Pons (tissue), 1 donor: ENCODE measurements around the gene EPS8L2.
"Not testable (repeated sequence)": the region's sequence is repeated elsewhere in the genome, so short reads cannot be mapped to it uniquely, and the experiment has no call there.

Experiments
- DNase-seq: peaks from one replicate; pipeline ENCODE4 v3.0.0-alpha.2; 2016; ENCODE audit warnings: low spot score

Gene EPS8L2

GRCh38 chr11:690244-690643 lies 15.8 kb upstream of the EPS8L2 start:
- DNase-seq: not testable (repeated sequence)

DNA sequence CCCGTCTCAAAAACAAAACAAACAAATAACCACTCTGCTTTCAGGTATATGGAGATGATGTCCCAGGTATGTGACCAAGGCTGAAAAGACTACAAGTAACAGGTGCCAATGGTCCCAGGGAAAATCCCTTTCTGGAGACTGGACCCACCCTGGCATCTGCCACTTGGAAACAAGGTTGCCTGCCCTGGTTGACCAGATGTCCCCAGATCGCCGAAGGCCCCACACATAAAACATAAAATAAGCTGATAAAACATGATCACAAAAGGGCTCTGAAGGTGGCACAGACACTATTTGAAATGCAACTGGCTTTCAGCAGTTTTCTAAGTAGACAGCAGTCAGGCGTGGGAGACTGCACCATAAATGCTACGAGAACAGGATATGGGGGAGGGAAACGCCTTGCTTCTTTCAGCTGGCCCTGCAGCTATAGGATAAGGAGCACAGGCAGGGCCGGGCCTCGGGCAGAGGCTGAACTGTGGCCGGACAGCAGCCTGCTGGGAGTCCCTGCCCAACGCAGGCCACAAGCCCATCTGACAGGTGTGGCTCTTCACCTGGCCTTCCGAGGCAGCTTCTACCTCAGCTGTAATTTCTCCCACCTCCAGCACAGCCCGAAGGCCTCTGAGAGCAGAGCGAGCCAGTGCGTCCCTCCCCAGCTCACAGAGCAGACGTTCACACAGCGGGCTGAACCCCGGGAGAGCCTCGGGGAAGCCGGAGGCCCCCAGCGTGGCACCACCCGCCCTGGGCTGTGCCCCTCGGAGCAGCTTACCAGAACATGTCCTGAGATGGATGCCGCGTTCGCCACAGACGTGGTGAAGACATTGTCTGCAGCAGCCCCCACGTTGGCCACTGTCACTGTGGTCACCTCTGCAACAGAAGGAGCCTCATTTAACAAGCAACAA lies 15.0 kb upstream of the EPS8L2 start:
- DNase-seq: no peak

- DNase-seq: no peak
Measured at GRCh38 chr11:691710-692590, 14.1 kb upstream of the EPS8L2 start.

- DNase-seq: no peak
Measured at GRCh38 chr11:692824-693414, 13.1 kb upstream of the EPS8L2 start.

DNA sequence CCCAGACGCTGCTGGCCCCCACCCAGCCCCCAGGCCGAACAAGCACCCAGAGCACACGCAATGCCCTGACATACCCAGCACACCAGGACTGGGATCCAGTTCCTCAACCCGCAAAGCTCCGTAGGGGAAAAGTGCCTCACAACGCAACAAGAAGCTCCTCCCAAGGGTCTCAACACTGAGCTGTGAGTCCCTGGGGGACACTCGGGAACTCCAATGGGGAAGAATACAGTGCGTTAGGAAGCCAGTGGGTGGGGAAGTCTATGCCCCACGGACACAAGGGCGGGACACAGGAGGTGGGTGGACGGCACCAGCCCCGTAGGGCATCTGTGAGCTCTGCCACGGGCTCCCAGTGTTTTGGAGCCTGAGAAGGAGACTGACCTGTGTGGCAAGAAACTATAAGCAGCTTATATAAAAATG lies 12.6 kb upstream of the EPS8L2 start:
- DNase-seq: no peak

DNA sequence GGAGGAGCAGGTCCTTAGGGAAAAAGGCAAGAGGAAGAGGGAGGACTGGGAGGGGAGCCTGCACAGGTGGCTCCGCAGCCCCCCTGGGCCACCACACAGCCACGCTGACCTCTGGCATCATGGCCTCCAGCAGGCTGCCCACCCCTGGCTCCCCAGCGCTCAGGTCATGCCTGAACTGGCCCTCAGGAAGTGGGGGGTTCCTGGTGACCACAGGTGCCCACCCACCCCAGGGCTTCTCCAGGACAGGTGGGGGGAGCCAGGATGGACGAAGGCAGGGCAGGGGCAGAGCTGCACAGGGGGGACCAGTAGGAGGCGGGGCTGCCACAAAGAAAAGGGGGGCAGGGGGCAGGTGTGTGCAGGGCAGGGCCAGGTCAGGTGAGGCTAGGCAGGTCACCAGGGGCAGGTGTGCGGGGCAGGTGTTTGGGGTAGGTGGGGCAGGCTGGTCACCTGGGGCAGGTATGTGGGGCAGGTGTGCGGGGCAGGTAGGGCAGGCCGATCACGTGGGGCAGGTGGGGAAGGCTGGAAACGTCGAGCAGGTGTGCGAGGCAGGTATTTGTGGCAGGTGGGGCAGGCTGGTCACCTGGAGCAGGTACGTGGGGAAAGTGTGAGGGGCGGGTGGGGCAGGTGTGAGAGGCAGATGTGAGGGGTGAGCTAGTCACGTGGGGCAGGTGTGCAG lies 12.0 kb upstream of the EPS8L2 start:
- DNase-seq: no peak

DNA sequence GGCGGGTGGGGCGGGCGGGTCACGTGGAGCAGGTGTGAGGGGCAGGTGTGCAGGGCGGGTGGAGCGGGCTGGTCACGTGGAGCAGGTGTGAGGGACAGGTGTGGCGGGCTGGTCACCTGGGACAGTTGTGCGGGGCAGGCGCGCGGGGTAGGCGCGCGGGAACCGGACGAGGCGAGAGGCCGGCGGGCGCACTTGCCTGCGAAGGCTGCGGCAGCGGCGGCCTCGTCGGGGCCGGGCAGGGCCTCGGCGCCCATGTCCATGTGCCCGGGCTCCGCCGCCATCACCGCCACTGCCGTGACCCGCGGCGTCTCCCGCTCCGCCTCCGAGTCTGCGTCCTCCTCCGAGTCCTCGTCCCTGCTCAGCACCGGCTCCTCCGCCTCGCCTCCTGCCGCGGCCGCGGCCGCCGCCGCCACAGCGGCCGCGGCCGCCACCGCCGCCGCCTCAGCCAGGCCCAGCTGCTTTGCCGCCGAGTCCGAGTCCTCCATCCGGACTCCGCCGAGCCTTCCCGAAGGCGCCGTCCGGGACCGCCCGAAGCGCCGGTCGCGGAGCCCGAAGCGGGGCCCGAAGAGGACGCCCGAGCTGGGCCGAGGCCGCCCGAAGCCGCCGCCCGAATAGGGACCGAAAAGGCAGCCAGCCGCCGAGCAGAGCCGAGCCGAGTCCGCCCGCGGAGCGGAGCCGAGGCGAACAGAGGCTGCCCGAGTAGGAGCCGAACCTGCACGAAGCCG lies 11.3 kb upstream of the EPS8L2 start, which contains the start of gene DEAF1:
DEAF1 (minus strand) TSS at position 660 of the 725 bp plus-strand sequence; CDS start at position 485, 175 bp downstream.
- DNase-seq: peak; percentile 92

DNA sequence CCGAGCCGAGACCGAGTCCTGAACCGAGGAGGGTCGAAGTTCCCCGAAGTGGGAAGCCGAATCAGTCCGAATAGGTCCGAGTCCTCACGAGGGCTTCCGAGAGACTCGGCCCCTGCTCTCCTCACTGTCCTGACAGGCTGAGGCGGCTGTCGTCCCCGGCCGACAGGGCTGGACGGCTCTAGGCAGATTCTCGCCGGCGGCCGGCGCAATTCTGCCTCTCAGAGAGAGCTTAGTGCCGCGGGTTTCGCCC lies 10.8 kb upstream of the EPS8L2 start:
- no peak for DNase-seq

- DNase-seq: peak; percentile 98
Measured at GRCh38 chr11:695538-696248, 10.3 kb upstream of the EPS8L2 start, which contains the start of gene TMEM80. TSS of gene TMEM80 (plus strand) at chr11:695816. CDS start at chr11:695828, 12 bp downstream.

- peak; percentile 77 for DNase-seq
Measured at GRCh38 chr11:696955-697491, 9.0 kb upstream of the EPS8L2 start.

DNA sequence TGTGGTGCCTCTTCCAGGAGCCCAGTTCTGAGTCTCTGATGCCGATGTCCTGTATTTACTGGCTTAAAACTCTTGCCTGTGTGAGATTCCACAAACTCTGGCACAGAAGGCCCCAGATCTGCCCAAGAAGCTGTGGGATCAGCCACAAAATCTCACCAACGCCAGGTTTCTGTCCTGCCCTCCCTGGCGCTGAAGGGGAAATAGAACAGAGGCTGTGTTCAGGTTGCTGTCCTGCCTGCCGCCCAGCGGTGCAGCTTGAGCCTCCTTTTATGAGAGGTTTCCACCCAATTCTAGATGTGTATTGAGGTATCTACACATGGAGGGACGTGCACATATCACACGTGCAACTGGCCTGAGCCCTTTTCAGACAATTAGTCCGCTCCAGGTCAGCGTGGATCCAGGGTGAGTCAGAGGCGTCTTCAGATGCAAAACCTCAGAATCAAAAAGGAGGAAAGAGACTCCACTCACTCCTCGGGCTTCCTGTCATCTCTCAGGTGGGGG lies 8.2 kb upstream of the EPS8L2 start:
- DNase-seq: peak; percentile 20

- no peak for DNase-seq
Measured at GRCh38 chr11:698493-699115, 7.4 kb upstream of the EPS8L2 start.

- no peak for DNase-seq
Measured at GRCh38 chr11:699116-699508, 6.9 kb upstream of the EPS8L2 start.

DNA sequence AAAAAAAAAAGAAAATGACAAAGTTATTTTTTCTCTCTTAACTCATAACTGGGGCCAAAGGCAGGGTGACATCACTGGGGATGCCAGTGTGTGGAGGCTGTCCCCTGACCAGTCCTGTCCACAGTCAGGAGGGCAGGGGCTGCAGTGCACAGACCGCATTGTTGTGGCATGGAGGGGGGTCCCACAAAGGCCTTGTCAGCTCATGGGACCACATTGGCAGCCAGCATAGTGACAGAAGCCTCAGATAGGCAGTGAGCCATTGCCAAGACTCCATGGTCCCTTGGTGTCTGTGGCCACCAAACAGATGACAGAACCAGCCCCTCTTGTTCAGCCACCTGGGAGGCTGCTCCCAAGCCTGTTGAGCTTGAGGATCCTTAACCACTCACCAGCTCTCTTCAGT lies 6.3 kb upstream of the EPS8L2 start:
- no peak for DNase-seq

DNA sequence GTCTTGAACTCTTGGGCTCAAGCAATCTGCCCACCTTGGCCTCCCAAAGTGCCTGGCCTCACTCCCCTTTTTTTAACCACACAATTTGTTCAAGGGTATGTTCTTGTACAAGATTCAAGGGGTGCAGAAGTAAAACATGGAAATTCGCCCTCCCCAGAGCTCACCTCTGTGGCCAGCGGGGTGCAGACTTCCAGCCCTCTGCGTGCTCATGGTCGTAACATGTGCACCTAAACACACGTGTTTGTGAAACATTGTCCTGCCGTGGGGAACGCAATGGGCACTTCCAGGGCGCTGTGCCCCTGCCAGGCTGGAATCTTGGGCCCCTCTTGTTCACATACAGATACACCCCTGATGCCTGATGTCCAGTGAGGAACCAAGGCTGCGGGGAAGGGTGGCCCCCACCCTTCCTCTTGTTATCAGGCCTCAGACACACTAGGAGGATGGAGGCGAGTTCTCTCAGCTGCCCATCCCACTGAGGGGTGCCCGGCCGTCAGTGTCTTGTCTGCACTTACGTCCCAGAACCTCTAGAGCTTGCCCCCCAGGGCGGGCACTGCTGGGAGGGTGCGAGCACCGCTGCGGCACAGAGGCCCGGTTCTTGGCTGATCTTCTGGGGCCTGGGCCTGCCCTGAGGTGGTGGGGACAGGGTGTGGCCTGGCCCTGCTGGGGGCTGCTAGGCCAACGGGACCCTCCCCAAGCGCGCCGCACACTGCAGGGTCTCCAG lies 4.1 kb upstream of the EPS8L2 start:
- DNase-seq: no peak

DNA sequence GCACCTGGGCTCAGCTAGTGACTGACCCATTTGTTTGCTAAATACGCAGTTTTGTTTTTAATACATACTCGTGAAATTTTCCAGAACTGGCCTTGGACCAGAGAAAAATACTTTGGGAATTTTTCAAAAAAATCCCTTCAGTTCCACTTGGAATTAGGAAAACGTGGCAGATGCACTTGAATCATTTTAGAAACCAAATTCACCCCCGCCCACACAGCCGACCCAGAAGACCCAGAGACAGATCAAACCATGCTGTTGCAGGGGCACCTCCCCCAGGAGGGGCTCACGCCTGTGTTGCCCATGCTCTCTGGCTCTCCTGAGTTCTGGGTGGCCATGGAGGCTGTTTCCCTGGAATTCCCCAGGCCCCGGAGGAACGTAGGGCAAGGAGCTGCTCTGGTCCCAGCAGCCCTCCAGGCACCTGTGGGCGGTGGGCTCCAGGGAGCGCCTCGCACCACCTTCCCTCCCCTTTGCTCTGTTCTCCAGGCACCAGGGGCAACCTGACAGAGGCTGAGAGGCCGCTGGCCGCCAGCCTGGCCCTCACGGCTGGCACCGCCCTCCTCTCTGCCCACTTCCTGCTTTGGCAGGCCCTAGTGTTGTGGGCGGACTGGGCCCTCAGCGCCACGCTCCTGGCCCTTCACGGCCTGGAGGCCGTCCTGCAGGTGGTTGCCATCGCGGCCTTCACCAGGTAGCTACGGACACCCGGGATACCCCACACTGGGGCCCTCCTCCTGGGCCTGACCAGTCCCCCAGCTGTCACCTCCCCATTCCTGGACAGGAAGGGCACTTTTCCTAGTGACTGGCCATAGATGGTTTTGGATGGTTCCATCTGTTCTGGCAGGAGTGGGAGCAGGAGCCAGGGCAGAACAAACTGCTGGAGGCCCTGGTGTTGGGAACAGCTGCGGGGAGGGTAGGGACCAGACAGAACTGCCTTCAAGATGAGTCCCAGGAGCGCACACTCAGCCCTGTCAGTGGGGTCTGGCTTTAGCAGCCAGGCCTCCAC lies 3.3 kb upstream of the EPS8L2 start:
- peak; percentile 21 for DNase-seq

GRCh38 chr11:703506-703905 lies 2.5 kb upstream of the EPS8L2 start:
- DNase-seq: no peak

- DNase-seq: no peak
Measured at GRCh38 chr11:704228-704674, 1.8 kb upstream of the EPS8L2 start.
